HG03558 (cell line): ENCODE results near the gene SH3PXD2A.

Source experiments
- ATAC-seq: cut with Tn5 transposase; IDR thresholded peaks from one replicate; pipeline ENCODE4 v1.9.1; 2021; ENCODE audit warnings: moderate number of reproducible peaks; ENCODE audit not compliant: unreplicated experiment; ENCODE audit errors: extremely low read depth

Gene SH3PXD2A

GRCh38 chr10:103794996-103795395 is 60.4 kb downstream of the SH3PXD2A start:
- ATAC-seq, result no peak

DNA sequence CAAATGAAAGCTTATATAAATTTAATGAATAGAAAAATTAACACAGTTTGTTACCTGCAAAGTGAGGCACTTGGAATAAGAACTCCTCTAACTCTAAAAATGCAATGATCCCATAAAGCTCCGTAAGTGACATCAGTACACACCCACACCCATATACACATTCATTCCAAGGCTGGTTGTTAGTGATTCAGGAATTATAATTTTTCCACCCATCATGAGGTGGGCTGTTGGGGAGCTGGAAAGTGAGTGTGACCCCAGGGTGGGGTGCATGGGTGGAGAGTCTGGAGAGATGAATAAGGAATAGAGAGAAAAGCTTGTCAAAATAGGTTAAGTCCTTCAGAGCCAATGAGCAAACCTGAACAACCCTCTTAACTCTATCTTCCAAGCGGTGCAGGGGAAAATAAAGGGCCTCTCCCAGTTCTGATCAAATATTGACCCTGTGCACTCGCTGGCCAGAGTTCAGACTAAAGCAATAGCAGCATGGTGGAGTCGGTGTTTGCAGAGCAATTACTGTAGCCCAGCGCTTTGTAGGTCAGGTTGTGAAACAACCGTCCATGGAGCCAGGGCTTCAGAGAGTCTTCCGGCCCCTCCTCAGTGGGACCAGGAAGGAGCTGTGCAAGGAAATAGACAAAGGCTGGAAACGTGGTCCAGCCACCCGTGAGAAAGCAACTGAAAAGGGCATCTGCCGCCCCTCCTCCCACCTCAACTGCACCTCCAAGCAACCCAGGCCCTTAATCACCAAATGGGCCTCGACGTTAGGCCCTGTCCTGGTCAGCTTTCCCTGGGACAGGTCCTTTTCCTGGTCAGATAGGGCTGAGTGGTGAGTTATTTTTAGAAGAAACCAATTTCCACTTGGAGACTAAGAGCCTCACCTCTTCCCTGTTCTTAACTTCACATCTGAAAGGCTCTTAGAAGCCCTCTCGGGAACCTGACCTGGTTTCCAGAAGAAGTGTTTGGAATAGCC is 61.2 kb downstream of the SH3PXD2A start:
- no peak for ATAC-seq

DNA sequence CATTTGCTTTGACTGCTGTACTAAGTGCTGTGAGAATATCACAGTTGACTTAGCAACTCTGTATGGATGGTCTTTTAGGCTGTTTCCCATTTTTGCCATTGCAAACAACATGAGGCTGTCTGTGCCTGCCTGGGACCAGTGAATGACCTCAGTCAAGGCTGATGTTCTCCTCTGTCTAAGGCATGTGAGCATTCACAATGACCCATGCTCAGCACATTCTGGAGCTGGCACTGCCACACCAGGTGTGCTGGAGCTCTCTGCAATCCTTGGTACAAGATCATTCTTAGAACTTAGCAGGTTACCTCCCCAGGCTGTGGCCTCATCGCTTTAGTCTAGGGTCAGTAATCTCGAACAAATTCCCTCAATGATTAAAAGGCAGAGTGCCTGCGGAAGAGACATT is 61.9 kb downstream of the SH3PXD2A start:
- ATAC-seq, result no peak

- no peak for ATAC-seq
Observed at GRCh38 chr10:103792547-103792946, 62.8 kb downstream of the SH3PXD2A start.

- ATAC-seq, result no peak
Observed at GRCh38 chr10:103791858-103792257, 63.5 kb downstream of the SH3PXD2A start.

GRCh38 chr10:103791291-103791690 is 64.1 kb downstream of the SH3PXD2A start:
- ATAC-seq, result no peak

DNA sequence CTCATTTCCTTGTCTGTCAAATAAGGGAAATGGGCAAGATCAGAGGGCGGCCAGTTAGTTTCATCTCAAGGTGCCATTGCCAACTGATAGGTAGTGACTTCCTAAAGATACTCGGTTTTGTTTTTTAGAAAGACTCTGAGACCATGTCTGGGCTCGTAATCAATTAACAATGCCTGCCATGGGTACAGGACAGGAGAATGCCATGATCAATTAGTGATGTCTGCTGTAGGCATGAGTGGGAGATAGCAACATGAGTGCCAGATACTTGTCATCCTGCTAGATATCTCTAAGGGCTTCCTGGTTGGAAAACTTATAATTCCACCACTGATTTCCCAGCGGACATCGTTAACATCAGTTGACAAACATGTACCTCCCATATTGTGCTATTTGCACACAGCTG is 64.8 kb downstream of the SH3PXD2A start:
- no peak for ATAC-seq

DNA sequence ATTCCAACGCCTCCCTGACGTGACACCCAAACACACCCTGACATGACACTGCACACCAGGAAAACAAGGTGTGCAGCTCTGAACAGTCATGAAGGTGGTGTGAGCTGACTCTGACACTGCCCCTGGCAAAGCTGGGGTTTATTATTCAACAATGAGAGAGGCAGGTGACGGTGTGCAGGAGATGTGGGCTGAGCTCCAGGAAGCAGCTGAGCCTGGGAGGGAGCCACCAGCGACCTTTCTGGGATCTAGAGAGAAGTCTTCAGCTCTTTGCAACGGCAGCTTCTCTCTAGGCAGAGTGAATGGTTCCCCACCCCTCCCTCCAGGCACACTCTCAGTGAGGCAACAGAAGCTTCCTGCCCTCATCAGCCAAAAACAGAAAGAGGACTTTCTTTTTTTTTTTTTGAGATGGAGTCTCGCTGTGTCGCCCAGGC is 65.6 kb downstream of the SH3PXD2A start:
- ATAC-seq, result no peak

GRCh38 chr10:103789161-103789560 is 66.2 kb downstream of the SH3PXD2A start:
- ATAC-seq, result no peak

- ATAC-seq, result no peak
Observed at GRCh38 chr10:103787331-103787730, 68.0 kb downstream of the SH3PXD2A start.

DNA sequence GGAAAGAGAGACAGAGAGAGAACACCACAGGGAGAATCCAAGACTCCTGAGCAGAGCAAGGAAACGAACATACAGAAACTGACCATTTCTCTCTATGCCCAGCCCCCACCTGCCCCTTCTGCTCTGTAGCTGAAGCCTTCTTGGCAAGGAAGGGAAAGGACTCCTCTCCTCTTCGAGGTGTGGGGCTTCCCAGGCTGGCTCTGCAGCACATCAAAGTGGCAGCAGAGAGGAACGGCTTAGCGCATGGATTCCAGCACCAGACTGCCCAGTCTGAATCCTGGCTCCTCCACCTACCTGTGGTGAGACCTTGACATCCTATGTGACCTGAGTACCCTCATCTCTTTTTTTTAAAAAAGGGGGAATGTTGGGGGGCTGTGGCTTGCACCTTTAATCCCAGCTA is 69.4 kb downstream of the SH3PXD2A start:
- no peak for ATAC-seq

GRCh38 chr10:103784723-103785418 is 70.5 kb downstream of the SH3PXD2A start:
- ATAC-seq, result no peak

GRCh38 chr10:103784089-103784488 is 71.3 kb downstream of the SH3PXD2A start:
- no peak for ATAC-seq

DNA sequence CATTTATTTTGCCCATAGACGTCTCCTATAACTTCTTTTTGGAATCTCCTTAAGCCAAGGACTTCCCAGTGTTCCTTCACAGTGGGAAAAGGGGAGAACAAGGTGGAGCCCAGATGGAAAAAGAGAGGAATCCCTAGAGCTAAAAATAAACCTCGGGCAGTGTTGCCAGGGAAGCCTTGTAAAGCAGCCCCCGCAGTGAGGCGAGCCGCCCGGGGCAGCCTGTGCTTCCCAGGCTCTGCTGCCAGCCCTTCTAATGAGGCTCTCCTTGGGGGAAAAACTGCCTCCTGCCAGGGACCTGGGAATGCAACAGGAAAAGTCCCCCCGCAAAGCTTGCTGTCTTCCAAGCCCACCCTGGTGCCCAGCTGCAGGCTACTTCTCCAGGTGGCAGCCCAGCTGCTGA is 71.7 kb downstream of the SH3PXD2A start:
- no peak for ATAC-seq

DNA sequence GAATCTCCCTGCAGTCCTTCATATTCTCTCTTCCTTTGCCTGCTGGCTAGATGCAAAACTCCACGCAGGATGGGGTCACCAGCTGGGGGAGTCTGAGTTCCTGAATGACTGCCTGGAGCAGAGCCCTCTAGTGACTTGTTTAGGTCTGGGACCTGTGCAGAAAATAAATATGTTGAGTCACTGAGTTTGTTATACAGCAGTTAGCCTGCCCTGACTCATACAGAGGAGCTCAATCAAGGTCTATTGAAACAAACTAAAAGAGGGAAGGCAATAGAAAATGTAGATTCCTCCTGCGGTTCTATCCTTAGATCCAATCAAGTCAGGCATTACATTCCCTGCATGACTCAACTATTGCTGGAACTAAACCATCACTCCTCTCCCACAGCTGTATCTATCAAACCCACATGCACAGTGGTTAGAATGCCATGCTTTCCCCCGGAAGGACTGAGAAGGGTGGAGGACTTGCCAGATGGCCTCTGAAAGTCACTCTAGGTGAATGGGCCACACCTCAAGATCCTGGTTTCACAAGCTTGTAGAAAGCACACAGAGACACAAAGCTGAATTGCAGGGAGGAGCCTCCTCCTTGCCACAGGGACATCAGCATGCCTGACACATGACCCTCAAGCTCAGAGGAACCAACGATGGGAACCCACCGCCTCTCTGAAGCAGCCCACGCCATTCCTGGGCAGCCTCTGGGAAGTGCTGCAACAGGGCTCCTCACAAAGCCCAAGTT is 73.9 kb downstream of the SH3PXD2A start:
- ATAC-seq, result no peak

DNA sequence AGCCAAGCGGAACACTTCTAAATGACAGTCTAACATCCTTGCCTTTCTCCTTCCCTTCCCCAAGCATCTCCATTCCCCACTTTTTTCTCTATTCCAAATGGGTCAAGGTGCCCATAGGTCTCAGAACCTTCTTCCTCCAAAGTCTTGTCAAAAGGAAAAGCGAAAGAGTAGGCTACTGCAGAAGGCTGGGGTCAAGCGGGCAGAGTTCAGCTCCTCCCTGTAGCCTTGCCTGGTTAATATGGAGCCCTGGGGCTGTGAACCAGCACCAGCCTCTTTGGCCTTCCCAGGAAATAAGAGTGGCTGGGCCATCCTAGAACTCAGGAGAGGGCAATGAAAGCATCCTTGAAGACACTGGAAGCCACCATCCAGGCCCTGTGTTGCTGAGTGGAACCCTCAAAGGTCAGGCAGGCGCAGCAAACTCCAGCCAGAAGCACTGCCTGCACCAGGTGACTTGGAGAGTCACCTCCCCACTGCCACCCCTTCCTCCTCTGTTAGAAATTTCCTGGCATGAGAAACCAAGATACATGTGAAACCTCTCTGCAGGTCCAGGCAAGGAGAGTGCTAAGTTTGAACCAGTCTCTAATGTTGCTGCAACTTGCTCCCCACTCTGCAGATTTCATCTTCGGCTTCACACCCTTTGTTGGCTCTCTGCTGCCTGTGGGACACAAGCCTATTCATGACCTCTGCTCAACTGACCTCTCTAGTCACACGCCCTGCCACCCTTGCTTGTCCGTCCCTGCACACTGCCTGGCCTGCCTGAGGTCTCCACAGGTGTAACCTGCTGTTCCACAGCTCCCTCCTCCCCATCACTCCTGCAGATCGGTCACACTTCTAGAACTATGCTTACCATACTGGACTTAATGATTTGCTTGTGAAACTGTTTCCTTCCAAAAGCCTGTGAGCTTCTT is 74.9 kb downstream of the SH3PXD2A start:
- no peak for ATAC-seq

DNA sequence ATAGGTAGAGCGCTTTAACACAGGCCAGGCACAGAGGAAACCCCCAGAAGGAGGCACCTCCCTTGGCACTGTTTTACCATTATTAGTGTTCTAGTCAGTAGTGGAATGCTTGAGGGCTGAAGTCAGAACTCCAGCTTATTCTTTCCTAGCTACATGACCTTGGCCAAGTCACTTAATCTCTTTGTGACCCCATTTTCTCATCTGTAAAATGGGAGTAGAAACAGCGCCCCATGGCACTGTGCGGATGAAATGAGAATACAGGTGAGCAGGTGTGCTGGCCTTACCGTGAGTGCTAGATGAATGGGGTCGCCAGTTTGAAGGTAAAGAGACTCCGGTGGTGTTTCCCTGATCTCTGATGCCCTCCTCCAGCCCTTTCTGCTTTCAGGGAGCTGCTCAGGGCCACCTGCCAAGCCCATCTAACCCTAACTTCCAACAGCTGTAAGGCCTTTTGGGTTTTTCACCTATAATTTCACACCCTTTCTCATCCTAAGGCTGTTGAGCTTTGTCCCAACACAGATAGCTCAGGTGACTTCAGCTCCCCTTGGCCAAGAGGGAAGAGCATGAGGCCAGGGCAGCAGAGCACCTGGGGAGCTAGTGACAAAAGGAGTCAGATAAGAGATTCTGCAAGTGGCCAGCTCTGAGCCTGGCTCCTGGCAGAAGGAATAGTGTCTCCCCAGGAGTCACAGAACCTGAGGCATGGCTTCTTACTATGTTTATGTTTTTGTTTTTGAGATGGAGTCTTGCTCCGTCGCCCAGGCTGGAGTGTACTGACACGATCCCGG is 76.8 kb downstream of the SH3PXD2A start:
- ATAC-seq, result no peak

- no peak for ATAC-seq
Observed at GRCh38 chr10:103776878-103777591, 78.3 kb downstream of the SH3PXD2A start.
